Gastroesophageal sphincter (tissue), 4 donors: ENCODE measurements around the gene ZKSCAN8. TPM values are rescaled to one million over a fixed set of nuclear protein-coding genes. Genes with fewer than 3 reads are reported as not detected.

Experiments used
- ATAC-seq: fragments of 150-250 bp; one replicate; pipeline ENCODE4 v1.9.1; 2016; ENCODE audit warnings: mild to moderate bottlenecking, moderate library complexity
- H3K27ac ChIP-seq, 4 donors: fragments of 200-600 bp; sonication (generic) in 3 of 4; 1 replicate in 3 of 4; 2 replicates in 1 of 4; pipeline ENCODE4 v1.5.1; 2016 to 2019
- H3K27me3 ChIP-seq: fragments of 200-600 bp; sonication (generic); one replicate; pipeline ENCODE4 v1.5.1; 2019
- H3K36me3 ChIP-seq, 2 donors: fragments of 200-600 bp; sonication (generic); one replicate each; pipeline ENCODE4 v1.5.1; 2019; ENCODE audit warnings: control low read depth in 1 of 2
- H3K4me1 ChIP-seq, 3 donors: fragments of 200-600 bp; sonication (generic); 1 replicate in 2 of 3; 2 replicates in 1 of 3; pipeline ENCODE4 v1.5.1; 2016 to 2019; ENCODE audit warnings: control low read depth in 2 of 3
- H3K4me3 ChIP-seq, 2 donors: fragments of 200-600 bp; sonication (generic); one replicate each; pipeline ENCODE4 v1.5.1; 2019; ENCODE audit warnings: mild to moderate bottlenecking in 1 of 2, moderate library complexity in 1 of 2
- H3K9me3 ChIP-seq, 3 donors: fragments of 200-600 bp; sonication (generic); one replicate each; pipeline ENCODE4 v1.5.1; 2017 to 2019; ENCODE audit warnings: control low read depth in 2 of 3
- CTCF ChIP-seq, 4 experiments: fragments of 200-600 bp in 2 of 4; fragments of 450-650 bp in 2 of 4; sonication (generic) in 1 of 4; IDR thresholded peaks; one replicate each; pipeline ENCODE4 v1.5.1; 2017 to 2019; ENCODE audit warnings: antibody characterized with exemption in 4 of 4, mild to moderate bottlenecking in 2 of 4, moderate library complexity in 2 of 4
- EP300 ChIP-seq: sonication (generic); formaldehyde crosslinking; IDR thresholded peaks from one replicate; pipeline ENCODE4 v1.6.1; 2017; ENCODE audit warnings: antibody characterized with exemption, mild to moderate bottlenecking
- POLR2A ChIP-seq, 2 donors: fragments of 450-650 bp; IDR thresholded peaks; one replicate each; pipeline ENCODE4 v1.6.1; 2017; ENCODE audit warnings: antibody characterized with exemption in 2 of 2, mild to moderate bottlenecking in 2 of 2, moderate library complexity in 1 of 2
- POLR2AphosphoS5 ChIP-seq: sonication (generic); formaldehyde crosslinking; IDR thresholded peaks from one replicate; pipeline ENCODE4 v1.6.1; 2017; ENCODE audit warnings: antibody characterized with exemption
- WGBS, 2 donors: methylation state at CpG; one replicate each; pipeline ENCODE4 v1.1.5; 2018; ENCODE audit warnings: low coverage in 1 of 2; 5-methylcytosine and 5-hydroxymethylcytosine counted together
- total RNA-seq, 4 donors: library from RNA; depleted of rRNA; stranded (reverse); fragments of >200 nt; gene quantifications; one replicate each; pipeline ENCODE4 v1.1.0, GENCODE V29; 2016

ZKSCAN8 gene
- total RNA-seq, 4 donors from 2014 or later = 22.0 to 32.7 (median 29.6) TPM

- 83 to 86% methylated on average over 1 of the region's 1 CpG for WGBS, 2 donors
- TF ChIP-seq POLR2AphosphoS5 (no peak), EP300 (no peak), POLR2A (IDR thresholded peaks at IDR 0.05) (no peak), CTCF (IDR thresholded peaks at IDR 0.05) (no peak)
- no peaks in the 10 kb centered on the region for H3K4me1 ChIP-seq
- no peak for ATAC-seq
- H3K36me3 ChIP-seq = peaks cover 0 to 9% of the 10 kb centered on the region in 2 donors
- peaks cover 10% of the 10 kb centered on the region for H3K27me3 ChIP-seq
- H3K4me3 ChIP-seq = no peak overlapping the region
- no peak overlapping the region for H3K27ac ChIP-seq
- no peaks in the 10 kb centered on the region for H3K9me3 ChIP-seq
Observed at GRCh38 chr6:28176373-28176772, 34.7 kb downstream of the ZKSCAN8 start.

GRCh38 chr6:28182255-28182654, 40.6 kb downstream of the ZKSCAN8 start:
- Histone ChIP-seq H3K27ac (no peak overlapping the region), H3K27me3 (peaks cover 10% of the 10 kb centered on the region), H3K4me3 (no peak overlapping the region), H3K4me1 (no peaks in the 10 kb centered on the region), H3K9me3 (peaks cover 0 to 24% (median 0%) of the 10 kb centered on the region in 3 donors), H3K36me3 (no peaks in the 10 kb centered on the region)
- TF ChIP-seq EP300 = no peak
- TF ChIP-seq POLR2A (IDR thresholded peaks at IDR 0.05) = no peak
- no peak for TF ChIP-seq CTCF (IDR thresholded peaks at IDR 0.05)
- TF ChIP-seq POLR2AphosphoS5 = no peak
- 44 to 71% methylated on average over 1 of the region's 1 CpG for WGBS, 2 donors
- ATAC-seq = no peak

GRCh38 chr6:28188111-28188979, 46.7 kb downstream of the ZKSCAN8 start:
- H3K9me3 ChIP-seq = peaks cover 0 to 82% (median 2%) of the 10 kb centered on the region in 3 donors

GRCh38 chr6:28200020-28200419, 58.3 kb downstream of the ZKSCAN8 start:
- 44 to 67% methylated on average over 1 of the region's 1 CpG for WGBS, 2 donors
- no peak for ATAC-seq
- H3K4me3 ChIP-seq = no peak overlapping the region
- H3K4me1 ChIP-seq = no peaks in the 10 kb centered on the region
- peaks cover 0 to 36% (median 0%) of the 10 kb centered on the region in 3 donors for H3K9me3 ChIP-seq
- H3K27ac ChIP-seq = no peak overlapping the region
- H3K27me3 ChIP-seq = peaks cover 48% of the 10 kb centered on the region
- TF ChIP-seq POLR2AphosphoS5 = no peak
- TF ChIP-seq POLR2A (IDR thresholded peaks at IDR 0.05) = no peak
- no peak for TF ChIP-seq EP300
- no peak for TF ChIP-seq CTCF (IDR thresholded peaks at IDR 0.05)
- H3K36me3 ChIP-seq = no peaks in the 10 kb centered on the region

More at GRCh38 chr6:28188111-28188979, 46.7 kb downstream of the ZKSCAN8 start:
- Histone ChIP-seq H3K4me1 (no peaks in the 10 kb centered on the region), H3K27ac (no peak overlapping the region), H3K4me3 (no peak overlapping the region), H3K36me3 (no peaks in the 10 kb centered on the region), H3K27me3 (peaks cover 10% of the 10 kb centered on the region)
- TF ChIP-seq POLR2AphosphoS5 = no peak
- no peak for ATAC-seq
- 44 to 81% methylated on average over 4 to 6 of the region's 6 CpGs for WGBS, 2 donors

GRCh38 chr6:28203201-28203600, 61.5 kb downstream of the ZKSCAN8 start:
- Histone ChIP-seq H3K27me3 (peaks cover 79% of the 10 kb centered on the region), H3K27ac (no peak overlapping the region), H3K4me1 (peaks cover 0 to 13% (median 7%) of the 10 kb centered on the region in 3 donors), H3K4me3 (no peak overlapping the region), H3K9me3 (peaks cover 0 to 30% (median 0%) of the 10 kb centered on the region in 3 donors), H3K36me3 (no peaks in the 10 kb centered on the region)
- TF ChIP-seq POLR2A (IDR thresholded peaks at IDR 0.05) = no peak
- no peak for TF ChIP-seq POLR2AphosphoS5
- TF ChIP-seq EP300 = no peak
- TF ChIP-seq CTCF (IDR thresholded peaks at IDR 0.05) = no peak
- WGBS, 2 donors = 21 to 28% methylated on average over 3 to 4 of the region's 4 CpGs
- ATAC-seq = no peak
